ENCODE data around the gene PPIF.

The PPIF gene

GRCh38 chr10:79404690-79405131 is 57.4 kb downstream of the PPIF start:
- DNase-seq = no peak

Measured in inflammatory macrophage treated with lipopolysaccharide for 4 hours (primary cell).